ENCODE results near the gene DOC2B. TPM values are rescaled to one million over a fixed set of nuclear protein-coding genes. Genes with fewer than 3 reads are reported as not detected.
A peak's percentile ranks its signal among the peaks of the same experiment; 100 is the strongest.
"Not testable (repeated sequence)": the region's sequence is repeated elsewhere in the genome, so short reads cannot be mapped to it uniquely, and the experiment has no call there.

DOC2B gene
- total RNA-seq, 2 experiments from 2014 or later: 0.08 to 0.34 TPM

- intact Hi-C loops (cut with DNase I, micrococcal nuclease); H3K27ac ChIP-seq (ENCODE audit: low read depth in 1 of 2, low read length in 2 of 2); H3K9me3 ChIP-seq (ENCODE audit: control insufficient read depth in 1 of 2, insufficient read depth in 1 of 2, low read length in 2 of 2); POLR2A ChIA-PET; H3K27me3 Mint-ChIP-seq; H3K4me3 ChIP-seq (ENCODE audit: low read length); H3K27me3 ChIP-seq (ENCODE audit: control insufficient read depth in 1 of 2, insufficient read depth in 2 of 2, low read length in 2 of 2); H3K4me1 Mint-ChIP-seq (ENCODE audit: low read depth); H3K36me3 ChIP-seq (ENCODE audit: insufficient read depth, low read length); H3K9me3 Mint-ChIP-seq; H3K36me3 Mint-ChIP-seq (ENCODE audit: low read depth); H3K4me1 ChIP-seq (ENCODE audit: insufficient read depth, low read length); H3K4me3 Mint-ChIP-seq; CTCF ChIA-PET: not testable (repeated sequence)
- DNase-seq: peak in 11 of 14 experiments; percentile 53 to 81 (median 65)
- peak; percentile 79 for ATAC-seq (ENCODE audit: poor library complexity)
- peak overlapping the region; percentile 51 for H3K27ac Mint-ChIP-seq
- TF ChIP-seq CTCF (IDR thresholded peaks at IDR 0.05): peak; percentile 44
Measured at GRCh38 chr17:136531-136930, 44.9 kb downstream of the DOC2B start.

- H3K4me1 Mint-ChIP-seq (ENCODE audit: low read depth); CTCF ChIA-PET; H3K4me3 ChIP-seq (ENCODE audit: low read length); H3K27ac Mint-ChIP-seq; H3K27me3 Mint-ChIP-seq; intact Hi-C loops (cut with DNase I, micrococcal nuclease); H3K9me3 ChIP-seq (ENCODE audit: control insufficient read depth in 1 of 2, insufficient read depth in 1 of 2, low read length in 2 of 2); POLR2A ChIA-PET; H3K36me3 Mint-ChIP-seq (ENCODE audit: low read depth); DNase-seq; H3K36me3 ChIP-seq (ENCODE audit: insufficient read depth, low read length); H3K4me3 Mint-ChIP-seq; H3K9me3 Mint-ChIP-seq; H3K27ac ChIP-seq (ENCODE audit: low read depth in 1 of 2, low read length in 2 of 2); H3K4me1 ChIP-seq (ENCODE audit: insufficient read depth, low read length); H3K27me3 ChIP-seq (ENCODE audit: control insufficient read depth in 1 of 2, insufficient read depth in 2 of 2, low read length in 2 of 2): not testable (repeated sequence)
- ATAC-seq (ENCODE audit: poor library complexity): peak; percentile 40
Measured at GRCh38 chr17:135895-136294, 45.6 kb downstream of the DOC2B start.

GRCh38 chr17:135022-135421 lies 46.4 kb downstream of the DOC2B start:
- DNase-seq; H3K27ac Mint-ChIP-seq; H3K9me3 Mint-ChIP-seq; H3K27ac ChIP-seq (ENCODE audit: low read depth in 1 of 2, low read length in 2 of 2); intact Hi-C loops (cut with DNase I, micrococcal nuclease); H3K36me3 Mint-ChIP-seq (ENCODE audit: low read depth); H3K27me3 ChIP-seq (ENCODE audit: control insufficient read depth in 1 of 2, insufficient read depth in 2 of 2, low read length in 2 of 2); H3K4me1 Mint-ChIP-seq (ENCODE audit: low read depth); ATAC-seq (ENCODE audit: poor library complexity); H3K4me3 ChIP-seq (ENCODE audit: low read length); POLR2A ChIA-PET; CTCF ChIA-PET; H3K4me3 Mint-ChIP-seq; H3K9me3 ChIP-seq (ENCODE audit: control insufficient read depth in 1 of 2, insufficient read depth in 1 of 2, low read length in 2 of 2); H3K36me3 ChIP-seq (ENCODE audit: insufficient read depth, low read length); H3K4me1 ChIP-seq (ENCODE audit: insufficient read depth, low read length); H3K27me3 Mint-ChIP-seq: not testable (repeated sequence)

GRCh38 chr17:134332-134785 lies 47.1 kb downstream of the DOC2B start:
- TF ChIP-seq CTCF (IDR thresholded peaks at IDR 0.05): peak; percentile 10
- H3K27ac Mint-ChIP-seq; H3K27me3 ChIP-seq (ENCODE audit: control insufficient read depth in 1 of 2, insufficient read depth in 2 of 2, low read length in 2 of 2); H3K9me3 ChIP-seq (ENCODE audit: control insufficient read depth in 1 of 2, insufficient read depth in 1 of 2, low read length in 2 of 2); H3K4me3 Mint-ChIP-seq; H3K27me3 Mint-ChIP-seq; H3K4me1 Mint-ChIP-seq (ENCODE audit: low read depth); intact Hi-C loops (cut with DNase I, micrococcal nuclease); CTCF ChIA-PET; POLR2A ChIA-PET; H3K36me3 ChIP-seq (ENCODE audit: insufficient read depth, low read length); H3K4me3 ChIP-seq (ENCODE audit: low read length); H3K4me1 ChIP-seq (ENCODE audit: insufficient read depth, low read length); H3K27ac ChIP-seq (ENCODE audit: low read depth in 1 of 2, low read length in 2 of 2); H3K9me3 Mint-ChIP-seq; H3K36me3 Mint-ChIP-seq (ENCODE audit: low read depth): not testable (repeated sequence)
- peak in 2 of 14 experiments; percentile 43 to 63 for DNase-seq
- ATAC-seq (ENCODE audit: poor library complexity): peak; percentile 77

GRCh38 chr17:133932-134331 lies 47.5 kb downstream of the DOC2B start:
- DNase-seq: peak in 1 of 14 experiments; percentile 39
- not testable (repeated sequence) for H3K27me3 ChIP-seq (ENCODE audit: control insufficient read depth in 1 of 2, insufficient read depth in 2 of 2, low read length in 2 of 2)

More at GRCh38 chr17:133932-134331, 47.5 kb downstream of the DOC2B start:
- H3K27me3 Mint-ChIP-seq; H3K4me3 Mint-ChIP-seq; H3K9me3 ChIP-seq (ENCODE audit: control insufficient read depth in 1 of 2, insufficient read depth in 1 of 2, low read length in 2 of 2); H3K4me1 Mint-ChIP-seq (ENCODE audit: low read depth); H3K27ac Mint-ChIP-seq; H3K36me3 Mint-ChIP-seq (ENCODE audit: low read depth); H3K9me3 Mint-ChIP-seq; intact Hi-C loops (cut with DNase I, micrococcal nuclease); H3K36me3 ChIP-seq (ENCODE audit: insufficient read depth, low read length); H3K4me1 ChIP-seq (ENCODE audit: insufficient read depth, low read length); POLR2A ChIA-PET; H3K27ac ChIP-seq (ENCODE audit: low read depth in 1 of 2, low read length in 2 of 2); ATAC-seq (ENCODE audit: poor library complexity); CTCF ChIA-PET; H3K4me3 ChIP-seq (ENCODE audit: low read length): not testable (repeated sequence)
